HS-5 (cell line): ENCODE data around the gene SOCS2.
"Not testable (repeated sequence)": the region's sequence is repeated elsewhere in the genome, so short reads cannot be mapped to it uniquely, and the experiment has no call there.

ENCODE experiments used
- DNase-seq: peaks from one replicate; pipeline ENCODE4 v3.0.0-alpha.2; 2012; ENCODE audit warnings: low read depth

The SOCS2 gene, protein sequence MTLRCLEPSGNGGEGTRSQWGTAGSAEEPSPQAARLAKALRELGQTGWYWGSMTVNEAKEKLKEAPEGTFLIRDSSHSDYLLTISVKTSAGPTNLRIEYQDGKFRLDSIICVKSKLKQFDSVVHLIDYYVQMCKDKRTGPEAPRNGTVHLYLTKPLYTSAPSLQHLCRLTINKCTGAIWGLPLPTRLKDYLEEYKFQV

DNA sequence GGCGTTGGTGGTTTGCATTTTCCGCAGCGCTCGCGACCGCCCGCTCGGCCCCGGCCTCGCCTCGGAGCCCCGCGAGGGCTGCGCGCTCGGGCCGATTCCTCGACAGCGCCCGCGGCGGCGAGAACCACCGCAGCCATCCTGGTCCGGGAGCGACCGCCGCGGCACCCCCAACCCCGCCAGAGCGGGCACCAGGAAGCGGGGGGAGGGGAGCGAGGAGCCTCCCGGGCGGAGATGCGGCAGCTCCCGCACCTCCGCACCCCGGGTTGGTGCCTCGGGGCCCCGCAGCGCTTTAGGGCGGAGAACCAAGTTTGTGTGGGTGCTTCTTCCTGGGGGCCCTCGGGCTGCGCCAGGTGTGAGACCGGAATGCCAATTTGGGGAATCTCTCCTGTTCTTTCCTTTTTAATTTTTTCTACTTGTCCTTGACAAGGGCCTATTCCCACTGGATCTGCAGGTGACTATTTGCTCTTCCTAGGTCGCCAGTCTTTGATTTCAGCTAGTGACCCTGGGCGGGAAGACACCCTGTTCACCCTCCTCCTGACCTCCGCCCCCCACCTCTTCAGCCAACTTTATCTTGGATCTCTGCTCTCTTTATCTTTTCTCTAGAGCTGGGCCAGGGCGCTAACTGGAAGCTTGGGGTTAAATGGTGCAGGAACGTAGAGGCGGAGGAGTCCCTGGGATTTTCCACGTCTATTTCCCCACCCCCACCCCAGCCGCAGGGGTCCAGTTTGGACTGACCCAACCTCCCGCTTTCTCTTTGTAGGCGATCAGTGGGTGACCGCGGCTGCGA lies at the start of gene SOCS2:
TSS of gene SOCS2 (plus strand) at position 751 of the 787 bp plus-strand sequence. CDS start 223 bp downstream, outside the sequence.
- DNase-seq: no peak

- no peak for DNase-seq
Measured at GRCh38 chr12:93524386-93525133, 47.9 kb upstream of the SOCS2 start.

GRCh38 chr12:93526786-93527428 lies 45.6 kb upstream of the SOCS2 start:
- peak; percentile 70 for DNase-seq

- no peak for DNase-seq
Measured at GRCh38 chr12:93530358-93530757, 42.1 kb upstream of the SOCS2 start.

DNA sequence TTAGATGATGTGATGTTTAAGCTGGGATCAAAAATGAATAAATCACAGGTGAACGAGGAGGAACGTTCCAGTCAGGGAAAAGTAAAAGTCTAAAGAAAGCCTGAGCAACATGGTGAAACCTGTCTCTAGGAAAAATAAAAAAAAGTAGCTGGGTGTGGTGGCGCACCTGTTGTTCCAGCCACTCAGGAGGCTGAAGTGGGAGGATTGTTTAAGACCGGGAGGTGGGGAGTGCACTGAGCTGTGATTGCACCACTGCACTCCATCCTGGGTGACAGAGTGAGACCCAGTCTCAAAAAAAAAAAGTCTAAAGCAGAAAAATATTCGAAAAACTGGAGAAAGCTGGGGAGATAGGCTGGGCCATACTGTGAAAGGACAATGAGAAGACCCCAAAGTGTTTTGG lies 39.2 kb upstream of the SOCS2 start:
- no peak for DNase-seq

- no peak for DNase-seq
Measured at GRCh38 chr12:93536111-93536765, 36.2 kb upstream of the SOCS2 start.

DNA sequence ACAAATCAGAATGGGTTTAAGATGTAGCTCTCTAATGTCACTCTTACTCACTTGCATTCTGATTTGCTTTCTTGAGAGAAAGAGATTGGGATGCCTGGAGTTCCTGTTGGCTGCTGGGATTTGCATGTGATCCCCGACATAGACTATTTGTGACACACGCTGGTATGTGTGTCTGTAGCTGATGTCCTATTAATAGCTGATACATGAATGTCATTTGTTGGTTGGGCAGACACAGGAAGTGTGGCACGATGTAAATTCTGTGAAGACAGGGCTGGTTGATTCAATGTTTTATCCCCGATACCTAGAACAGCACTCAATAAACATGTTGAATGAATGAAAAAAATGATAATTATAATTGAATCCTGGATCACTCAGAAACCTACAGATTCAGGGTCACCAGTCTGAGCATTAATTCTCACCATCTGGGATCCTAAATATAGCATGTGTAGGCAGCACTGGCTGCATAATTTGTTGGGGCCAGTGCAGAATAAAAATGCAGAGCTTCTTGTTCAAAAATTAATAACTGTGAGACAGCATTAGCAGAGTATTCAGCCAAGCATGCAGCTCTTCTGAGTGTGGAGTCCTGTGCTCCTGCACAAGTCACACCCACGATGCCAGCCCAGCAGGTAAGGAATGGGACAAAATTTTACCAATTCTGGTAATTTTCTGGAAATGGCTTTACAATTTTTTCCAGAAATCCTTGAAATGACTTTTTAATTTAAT lies 35.5 kb upstream of the SOCS2 start:
- no peak for DNase-seq

GRCh38 chr12:93537769-93538168 lies 34.7 kb upstream of the SOCS2 start:
- no peak for DNase-seq

DNA sequence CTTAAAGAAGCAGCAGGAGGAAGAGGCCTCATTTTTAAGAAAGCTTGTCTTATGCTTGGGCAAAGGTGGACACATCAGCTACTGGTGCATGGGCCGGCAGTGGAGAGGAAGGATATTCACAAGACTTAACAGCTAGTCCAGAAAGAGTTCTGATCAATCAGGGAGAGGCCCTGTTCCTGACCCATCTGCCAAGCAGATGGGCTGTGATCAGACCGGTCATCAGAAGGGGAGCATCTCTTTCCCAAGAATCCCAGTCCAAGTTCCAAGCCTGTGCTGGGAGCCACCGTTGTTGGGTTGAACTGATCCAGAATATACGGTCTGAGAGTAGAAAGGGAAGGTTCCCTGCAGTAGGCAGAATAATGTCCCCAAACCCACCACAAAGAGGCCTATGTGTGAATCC lies 32.7 kb upstream of the SOCS2 start:
- DNase-seq: no peak

GRCh38 chr12:93540466-93540865 lies 32.0 kb upstream of the SOCS2 start:
- DNase-seq: no peak

DNA sequence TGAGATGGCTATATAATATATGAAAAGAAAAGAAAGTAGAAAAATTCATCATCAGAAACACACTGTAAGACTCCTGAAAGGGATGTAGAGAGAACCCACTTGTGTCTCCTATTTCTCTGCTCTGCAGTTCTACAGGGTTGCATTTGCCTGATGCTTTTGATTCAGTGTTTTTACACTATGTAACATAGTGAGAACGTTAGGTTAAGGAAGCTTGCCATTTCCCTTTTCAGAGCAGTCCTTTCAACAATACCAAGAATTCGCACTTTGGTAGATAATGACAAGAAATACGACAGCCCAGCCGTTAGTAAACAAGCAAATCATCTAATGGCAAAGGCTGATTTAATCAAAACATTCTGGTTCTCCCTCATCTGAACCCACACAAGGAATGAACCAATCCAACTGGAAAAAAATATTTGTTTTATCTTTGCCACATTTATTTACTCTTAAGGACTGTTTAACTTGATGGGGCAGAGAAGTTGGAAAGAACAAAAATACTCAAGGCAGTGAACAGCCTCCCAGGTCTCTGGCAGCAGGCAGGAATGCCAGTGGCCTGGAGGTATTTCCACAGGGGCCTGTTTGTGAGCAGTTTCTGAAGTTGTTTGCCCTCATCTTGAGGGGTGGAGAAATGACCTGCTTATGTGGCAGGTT lies 30.8 kb upstream of the SOCS2 start:
- no peak for DNase-seq

GRCh38 chr12:93547778-93548177 lies 24.7 kb upstream of the SOCS2 start:
- DNase-seq: no peak

- DNase-seq: no peak
Measured at GRCh38 chr12:93549174-93549573, 23.3 kb upstream of the SOCS2 start.

- no peak for DNase-seq
Measured at GRCh38 chr12:93550748-93551611, 21.5 kb upstream of the SOCS2 start.

DNA sequence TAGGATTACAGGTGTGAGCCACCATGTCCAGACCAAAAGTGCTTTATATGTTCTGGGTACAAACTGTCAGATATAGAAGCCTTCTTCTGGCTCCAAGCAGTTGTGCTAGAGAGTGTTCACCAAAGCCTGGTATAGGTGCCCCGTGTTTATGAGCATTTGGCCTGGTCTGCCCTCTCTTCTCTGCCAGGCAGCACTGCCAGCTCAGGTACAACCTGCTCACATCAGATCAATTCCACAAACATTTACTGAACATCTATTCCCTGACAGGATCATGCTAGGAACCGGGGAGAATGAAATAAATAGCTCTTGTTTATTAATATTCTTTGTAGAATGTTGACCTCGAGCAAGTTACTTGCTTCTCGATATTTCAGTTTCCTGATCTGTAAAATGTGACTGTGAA lies 20.0 kb upstream of the SOCS2 start:
- DNase-seq: no peak

DNA sequence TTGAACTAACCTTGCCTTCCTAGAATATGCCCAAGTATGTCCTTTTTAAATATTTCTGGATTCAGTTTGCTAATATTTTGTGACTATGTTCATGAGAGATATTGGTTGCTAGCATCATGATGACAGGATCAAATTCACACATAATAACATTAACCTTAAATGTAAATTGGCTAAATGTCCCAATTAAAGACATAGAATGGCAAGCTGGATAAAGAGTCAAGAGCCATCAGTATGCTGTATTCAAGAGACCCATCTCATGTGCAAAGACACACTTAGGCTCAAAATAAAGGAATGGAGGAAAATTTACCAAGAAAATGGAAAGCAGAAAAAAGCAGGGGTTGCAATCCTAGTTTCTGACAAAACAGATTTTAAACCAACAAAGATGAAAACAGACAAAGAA lies 14.6 kb upstream of the SOCS2 start:
- not testable (repeated sequence) for DNase-seq

GRCh38 chr12:93558685-93559084 lies 13.8 kb upstream of the SOCS2 start:
- not testable (repeated sequence) for DNase-seq

GRCh38 chr12:93563807-93564538 lies 8.5 kb upstream of the SOCS2 start:
- no peak for DNase-seq

GRCh38 chr12:93565760-93566159 lies 6.7 kb upstream of the SOCS2 start:
- no peak for DNase-seq
